Lower lobe of right lung (tissue), 2 donors: ENCODE data around the gene LPIN2. TPM values are rescaled to one million over a fixed set of nuclear protein-coding genes. Genes with fewer than 3 reads are reported as not detected.

Experiments used
- ATAC-seq, 2 donors: fragments of 200-7000 bp; cut with Tn5 transposase; one replicate each; pipeline ENCODE4 v1.9.1; 2020 to 2022; ENCODE audit warnings: mild to moderate bottlenecking in 2 of 2, moderate library complexity in 2 of 2
- DNase-seq: peaks from one replicate; pipeline ENCODE4 v3.0.0-alpha.2; 2020
- H3K27ac ChIP-seq: fragments of 200-600 bp; one replicate; pipeline ENCODE4 v1.8.0; 2022
- H3K27me3 ChIP-seq: fragments of 200-600 bp; one replicate; pipeline ENCODE4 v1.8.0; 2022; ENCODE audit warnings: low read depth
- H3K36me3 ChIP-seq: fragments of 200-600 bp; one replicate; pipeline ENCODE4 v1.8.0; 2022; ENCODE audit warnings: mild to moderate bottlenecking
- H3K4me1 ChIP-seq: fragments of 200-600 bp; one replicate; pipeline ENCODE4 v1.8.0; 2022
- H3K4me3 ChIP-seq: fragments of 200-600 bp; one replicate; pipeline ENCODE4 v1.8.0; 2022; ENCODE audit warnings: mild to moderate bottlenecking
- H3K9me3 ChIP-seq: fragments of 200-600 bp; one replicate; pipeline ENCODE4 v1.8.0; 2022
- CTCF ChIP-seq: fragments of 200-600 bp; IDR thresholded peaks from one replicate; pipeline ENCODE4 v1.8.0; 2022; ENCODE audit warnings: antibody characterized with exemption, mild to moderate bottlenecking
- intact Hi-C: fragments of 100-400 bp; cut with DNase I; formaldehyde crosslinking; loops from one replicate; pipeline ENCODE4 v1.11.0; 2022
- total RNA-seq: library from RNA; stranded (reverse); fragmentation: NEBNext Ultra II Directional; extraction: Animal tissue kit (Norgen Biotek cat#: 25700); gene quantifications from one replicate; pipeline ENCODE4 v1.2.1, GENCODE V29; 2021
- donor health status: DM: no; HTN: yes; CAD: no; lungs with severe emphysema.

Gene LPIN2
- total RNA-seq, 1 donor from 2014 or later = 51.1 TPM

- H3K27ac ChIP-seq = no peak overlapping the region
- peaks cover 64% of the 10 kb centered on the region for H3K4me1 ChIP-seq
- H3K36me3 ChIP-seq = no peaks in the 10 kb centered on the region
- no peak for ATAC-seq
- intact Hi-C loops = no loop called here
- no peaks in the 10 kb centered on the region for H3K9me3 ChIP-seq
- DNase-seq = no peak
- H3K4me3 ChIP-seq = no peak overlapping the region
- TF ChIP-seq CTCF = no peak
- no peaks in the 10 kb centered on the region for H3K27me3 ChIP-seq
These were observed 47.1 kb downstream of the LPIN2 start for GRCh38 chr18:2965797-2966196.

GRCh38 chr18:2964361-2965010 lies 48.5 kb downstream of the LPIN2 start:
- H3K4me1 ChIP-seq = peaks cover 61% of the 10 kb centered on the region
- intact Hi-C loops = no loop called here

More at GRCh38 chr18:2964361-2965010, 48.5 kb downstream of the LPIN2 start:
- Histone ChIP-seq H3K36me3 (no peaks in the 10 kb centered on the region), H3K4me3 (no peak overlapping the region), H3K27ac (no peak overlapping the region), H3K27me3 (no peaks in the 10 kb centered on the region), H3K9me3 (no peaks in the 10 kb centered on the region)
- no peak for TF ChIP-seq CTCF
- ATAC-seq (no peak), DNase-seq (no peak)

Other genes starting within 250 kb of the LPIN2 start
- 51.5 TPM for gene EMILIN2, start 166.1 kb downstream of the LPIN2 start, total RNA-seq
- gene MYOM1, start 206.8 kb upstream of the LPIN2 start, total RNA-seq = 5.0 TPM
- gene MYL12A, start 234.7 kb upstream of the LPIN2 start, total RNA-seq = 481 TPM
- 318 TPM for gene MYL12B, start 249.0 kb upstream of the LPIN2 start, total RNA-seq